Activated naive CD4-positive, alpha-beta T cell treated with anti-CD3 and anti-CD28 coated beads, Interleukin-2, amount 10 ng/mL, durations not matched to agents 7 days and 5 days (primary cell): ENCODE measurements around the gene STEAP1.
"Not testable (repeated sequence)": the region's sequence is repeated elsewhere in the genome, so short reads cannot be mapped to it uniquely, and the experiment has no call there.

Source experiments
- CTCF ChIA-PET: fragments of 350-600 bp; sonication (Branson Sonifier 250); formaldehyde crosslinking; loops from one replicate; lab custom pipeline; 2021; ENCODE audit warnings: antibody characterized with exemption; lab: Charles Lee
- DNase-seq: peaks from one replicate; pipeline ENCODE4 v3.0.0-alpha.2; 2020
- H3K27ac Mint-ChIP-seq: one replicate; pipeline ENCODE4 v1.8.0; 2021; ENCODE audit warnings: mild to moderate bottlenecking, moderate library complexity, mixed read lengths
- H3K27me3 Mint-ChIP-seq: one replicate; pipeline ENCODE4 v1.8.0; 2021; ENCODE audit warnings: mild to moderate bottlenecking, mixed read lengths
- H3K36me3 Mint-ChIP-seq: one replicate; pipeline ENCODE4 v1.8.0; 2021; ENCODE audit warnings: mixed read lengths
- H3K4me1 Mint-ChIP-seq: one replicate; pipeline ENCODE4 v1.8.0; 2021; ENCODE audit warnings: mixed read lengths
- H3K4me3 Mint-ChIP-seq: one replicate; pipeline ENCODE4 v1.8.0; 2021; ENCODE audit warnings: mild to moderate bottlenecking, moderate library complexity, mixed read lengths
- H3K9me3 Mint-ChIP-seq: one replicate; pipeline ENCODE4 v1.8.0; 2021; ENCODE audit warnings: mixed read lengths

Gene STEAP1

DNA sequence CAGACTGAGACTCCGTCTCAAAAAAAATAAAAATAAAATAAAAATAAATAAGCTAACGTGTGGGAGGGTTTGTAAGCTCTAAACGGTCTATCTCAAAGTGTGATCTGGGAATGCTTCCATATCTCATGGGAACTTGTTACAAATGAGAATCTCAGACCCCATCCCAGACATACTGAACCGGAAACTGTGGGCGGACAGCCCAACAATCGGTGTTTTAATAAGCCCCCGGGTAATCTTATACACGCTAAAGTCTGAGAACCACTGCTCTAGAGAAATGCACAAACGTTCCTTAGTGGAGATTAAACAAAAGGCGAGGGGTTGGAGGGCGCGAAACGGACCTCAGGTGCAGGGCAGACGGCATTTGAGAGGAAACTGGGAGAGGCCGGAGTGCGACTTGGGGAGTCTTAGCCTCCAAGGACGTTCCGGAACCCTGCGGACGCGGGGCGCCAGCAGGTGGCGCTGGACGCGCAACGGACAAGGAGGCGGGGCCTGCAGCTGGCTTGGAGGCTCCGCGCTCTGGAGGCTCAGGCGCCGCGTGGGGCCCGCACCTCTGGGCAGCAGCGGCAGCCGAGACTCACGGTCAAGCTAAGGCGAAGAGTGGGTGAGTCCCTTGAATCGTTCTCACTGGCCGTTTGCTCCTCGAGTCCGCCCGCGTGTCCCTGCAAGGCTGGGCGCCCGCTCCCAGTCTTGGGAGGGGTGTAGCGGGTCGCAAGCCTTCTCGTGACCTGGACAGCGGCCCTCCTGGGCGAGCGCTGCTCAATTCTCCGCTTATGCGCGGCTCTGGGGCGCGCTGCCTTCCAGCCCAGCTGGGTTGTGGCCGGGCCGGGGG is at the start of gene STEAP1:
Gene STEAP1, plus strand, starts transcription at position 527 of the 829 bp plus-strand sequence. CDS start 5,320 bp downstream, outside the sequence.
- H3K4me1 Mint-ChIP-seq, H3K9me3 Mint-ChIP-seq, H3K36me3 Mint-ChIP-seq, H3K27ac Mint-ChIP-seq: not testable (repeated sequence)
- CTCF ChIA-PET = interaction anchor here (1.0 to 3.5 kb wide), 16 partner anchors 19 to 301 kb away, joined by 3 to 46 read pairs (median 4); partner anchors contain the start of gene STEAP2
- Mint-ChIP-seq H3K4me3 (peak within 1 kb of the TSS; percentile 60), H3K27me3 (peaks cover 22% of the 10 kb centered on the region)
- peak; percentile 87 for DNase-seq

DNA sequence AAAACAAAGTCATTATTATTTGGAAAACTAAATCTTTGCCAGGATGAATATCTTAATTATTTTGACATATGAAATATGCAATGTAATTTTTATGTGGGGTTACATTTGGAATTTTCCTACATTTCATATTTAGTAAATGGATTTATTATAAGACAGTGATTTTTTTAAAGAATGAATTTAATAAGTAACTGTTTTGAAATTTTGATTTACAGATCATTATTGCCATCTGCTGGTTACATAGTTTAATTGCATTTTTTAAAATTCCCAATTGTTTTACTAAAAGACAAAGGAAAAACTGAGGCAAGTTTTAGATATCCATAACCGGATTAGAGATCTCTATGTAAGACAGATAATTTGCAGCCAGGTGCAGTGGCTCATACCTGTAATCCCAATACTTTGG is 39.3 kb upstream of the STEAP1 start:
- H3K36me3 Mint-ChIP-seq, H3K4me3 Mint-ChIP-seq, CTCF ChIA-PET: not testable (repeated sequence)

DNA sequence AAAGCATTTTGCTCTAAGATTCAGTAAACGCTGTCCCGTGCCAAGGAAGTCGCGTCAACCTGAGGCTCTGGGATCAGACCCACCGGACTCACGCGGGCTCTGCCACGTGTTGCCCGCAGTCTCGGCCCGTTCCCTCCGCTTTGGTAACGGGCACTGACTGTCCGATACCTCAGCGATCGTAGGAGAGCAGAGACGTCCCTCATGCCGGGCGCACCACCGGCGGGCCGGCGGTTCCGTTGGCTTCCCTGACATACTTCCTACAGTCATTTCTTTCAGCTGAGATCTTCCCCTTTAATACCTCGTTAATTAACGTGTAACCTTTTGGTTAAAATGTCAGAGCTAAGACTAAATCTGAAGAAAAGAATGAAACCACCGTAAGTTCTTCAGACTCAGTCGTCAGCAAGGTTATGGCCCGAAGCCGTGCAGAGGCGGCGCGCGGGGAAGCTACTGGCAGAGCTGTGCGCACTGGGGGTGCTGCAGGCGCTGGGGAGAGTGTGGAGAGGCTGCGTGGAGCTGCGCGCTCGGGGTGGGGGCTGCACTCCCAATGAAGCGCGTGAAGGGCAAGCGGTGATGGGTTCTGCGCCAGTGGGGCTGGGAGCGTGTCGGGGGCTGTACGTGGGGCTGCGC is 35.6 kb upstream of the STEAP1 start:
- not testable (repeated sequence) for DNase-seq, H3K9me3 Mint-ChIP-seq, H3K27ac Mint-ChIP-seq, H3K36me3 Mint-ChIP-seq
- Mint-ChIP-seq H3K27me3 (peaks cover 36% of the 10 kb centered on the region), H3K4me3 (peak overlapping the region; percentile 64), H3K4me1 (peaks cover 12% of the 10 kb centered on the region)
- CTCF ChIA-PET = interaction anchor here (0.6 kb wide), 1 partner anchor 1619 kb away, joined by 3 read pairs; no protein-coding TSS in a partner anchor

More for the DNA sequence above, 39.3 kb upstream of the STEAP1 start:
- H3K9me3 Mint-ChIP-seq, H3K27ac Mint-ChIP-seq, DNase-seq: not testable (repeated sequence)
- Mint-ChIP-seq H3K4me1 (peaks cover 11% of the 10 kb centered on the region), H3K27me3 (peaks cover 24% of the 10 kb centered on the region)

DNA sequence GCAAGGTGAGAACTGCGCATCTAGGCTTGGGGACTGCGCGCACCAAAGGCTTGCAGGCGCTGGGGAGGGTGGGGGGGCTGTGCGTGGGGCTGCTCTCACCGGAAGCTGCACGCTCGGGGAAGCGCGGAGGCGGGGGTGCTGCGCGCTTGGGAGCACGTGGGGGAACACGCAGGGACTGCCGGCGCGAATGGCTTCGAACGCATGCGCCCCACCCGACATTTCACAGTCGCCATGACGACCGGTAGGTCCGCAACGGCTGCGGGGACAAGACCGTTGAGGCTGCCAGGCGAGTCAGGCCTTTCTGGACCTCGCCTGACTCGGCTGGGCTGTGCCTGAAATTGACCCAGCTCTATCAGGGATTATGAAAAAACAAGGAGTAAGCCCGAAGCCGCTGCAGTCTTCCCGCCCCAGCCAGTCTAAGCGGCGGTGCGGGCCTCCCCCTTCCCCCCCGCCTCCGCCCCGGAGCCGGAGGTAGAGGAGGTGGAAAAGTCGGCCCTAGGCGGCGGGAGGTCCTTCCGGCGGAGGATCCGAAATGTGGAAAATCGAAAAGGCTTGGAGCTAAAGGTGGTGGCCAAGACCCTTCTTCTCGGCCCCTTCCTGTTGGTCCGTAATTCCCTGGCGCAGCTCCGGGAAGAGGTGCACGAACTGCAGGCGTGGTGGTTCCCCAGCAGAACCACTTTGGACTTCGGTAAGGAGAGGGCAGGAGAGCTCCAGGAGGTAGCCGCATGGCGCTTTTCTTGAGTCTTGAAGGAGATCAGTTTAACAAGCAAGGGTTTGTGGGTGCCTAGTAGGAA is 34.9 kb upstream of the STEAP1 start:
- H3K9me3 Mint-ChIP-seq = no peaks in the 10 kb centered on the region
- DNase-seq = peak; percentile 43
- H3K4me3 Mint-ChIP-seq = peak overlapping the region; percentile 64
- CTCF ChIA-PET = no interaction called here
- peaks cover 12% of the 10 kb centered on the region for H3K4me1 Mint-ChIP-seq
- peaks cover 36% of the 10 kb centered on the region for H3K27me3 Mint-ChIP-seq
- H3K27ac Mint-ChIP-seq = no peak overlapping the region
- no peaks in the 10 kb centered on the region for H3K36me3 Mint-ChIP-seq

DNA sequence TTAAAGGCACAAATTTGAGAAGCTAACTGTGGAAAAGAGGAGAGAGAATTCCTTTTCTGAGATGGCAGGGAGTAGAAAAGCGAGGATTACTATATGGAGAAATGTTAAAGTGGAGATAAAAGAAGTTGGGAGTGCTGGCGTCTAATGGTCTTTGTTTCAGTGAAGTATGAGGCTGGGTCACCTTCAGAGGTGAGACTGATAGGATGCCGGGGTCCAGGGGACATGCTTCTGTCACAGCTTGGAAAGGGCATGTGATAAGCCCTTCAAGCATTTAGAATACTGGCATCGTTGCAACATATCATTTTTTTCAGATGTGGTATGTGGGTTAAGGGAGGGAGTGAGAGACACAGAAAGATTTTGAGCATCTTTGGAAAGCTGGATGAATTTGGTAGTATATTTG is 34.1 kb upstream of the STEAP1 start:
- H3K36me3 Mint-ChIP-seq, DNase-seq, H3K9me3 Mint-ChIP-seq, H3K4me3 Mint-ChIP-seq, CTCF ChIA-PET, H3K27ac Mint-ChIP-seq: not testable (repeated sequence)
- Mint-ChIP-seq H3K27me3 (peaks cover 36% of the 10 kb centered on the region), H3K4me1 (peaks cover 12% of the 10 kb centered on the region)

DNA sequence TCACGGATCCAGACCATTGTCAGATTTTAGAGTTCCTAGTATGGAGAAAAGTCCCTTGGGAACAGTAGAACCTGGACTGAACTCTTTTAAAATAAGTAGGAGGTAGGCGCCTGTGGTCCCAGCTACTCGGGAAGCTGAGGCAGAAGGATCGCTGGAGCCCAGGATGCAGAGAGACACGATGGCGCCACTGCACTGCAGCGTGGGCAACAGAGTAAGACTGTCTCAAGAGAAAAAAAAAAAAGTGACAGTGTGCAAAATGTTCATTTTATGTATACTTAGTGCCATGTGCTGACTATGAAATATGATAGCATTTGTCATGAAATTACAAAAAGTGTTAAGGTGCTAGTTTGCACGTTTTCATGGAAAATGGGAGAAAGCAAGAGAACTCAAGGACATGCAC is 22.5 kb upstream of the STEAP1 start:
- H3K4me1 Mint-ChIP-seq, DNase-seq, CTCF ChIA-PET, H3K27ac Mint-ChIP-seq, H3K27me3 Mint-ChIP-seq, H3K4me3 Mint-ChIP-seq, H3K9me3 Mint-ChIP-seq, H3K36me3 Mint-ChIP-seq: not testable (repeated sequence)

DNA sequence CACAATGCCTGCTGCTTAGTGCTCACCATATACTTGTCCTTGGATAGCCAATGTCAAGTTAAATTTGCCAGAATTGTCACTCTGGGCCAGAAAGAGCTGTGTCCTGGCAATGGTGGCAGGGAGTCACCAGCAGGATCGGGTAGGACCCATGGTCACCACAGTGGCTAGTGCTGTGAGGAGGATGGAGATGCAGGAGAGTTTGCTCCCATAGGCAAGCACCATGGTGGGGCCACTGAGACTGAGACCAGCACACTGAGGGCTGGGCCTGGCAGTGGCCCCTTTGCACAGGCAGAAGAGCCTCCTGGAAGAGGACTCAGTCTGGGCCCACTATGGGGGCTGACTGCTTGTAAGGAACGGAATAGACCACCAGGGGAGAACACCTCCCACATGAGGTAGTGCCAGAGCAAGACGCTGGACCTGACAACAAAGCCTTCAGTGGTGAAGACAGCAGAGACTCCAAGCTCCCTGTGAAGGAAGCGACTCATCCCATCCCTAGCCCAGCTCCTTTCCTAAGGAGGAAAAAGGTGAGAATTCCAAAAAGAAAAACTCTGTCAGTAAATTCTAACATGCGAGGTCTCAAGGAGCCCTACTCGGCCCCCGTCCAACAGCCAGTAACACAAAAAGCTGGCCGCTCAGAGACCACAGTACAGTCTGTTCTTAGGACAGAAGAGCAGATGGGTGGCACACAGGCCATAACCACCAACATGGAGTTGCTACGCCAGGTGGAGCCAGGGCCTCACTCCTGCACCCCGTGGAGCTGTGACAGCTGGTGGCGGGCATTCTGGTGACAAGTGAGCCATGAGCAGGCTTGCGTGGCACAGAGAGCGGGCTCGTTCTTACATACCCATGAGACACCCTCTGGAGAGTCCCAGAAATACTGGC is 6.9 kb upstream of the STEAP1 start:
- H3K9me3 Mint-ChIP-seq, H3K36me3 Mint-ChIP-seq, DNase-seq, H3K27ac Mint-ChIP-seq, H3K4me1 Mint-ChIP-seq, H3K4me3 Mint-ChIP-seq, H3K27me3 Mint-ChIP-seq, CTCF ChIA-PET: not testable (repeated sequence)

DNA sequence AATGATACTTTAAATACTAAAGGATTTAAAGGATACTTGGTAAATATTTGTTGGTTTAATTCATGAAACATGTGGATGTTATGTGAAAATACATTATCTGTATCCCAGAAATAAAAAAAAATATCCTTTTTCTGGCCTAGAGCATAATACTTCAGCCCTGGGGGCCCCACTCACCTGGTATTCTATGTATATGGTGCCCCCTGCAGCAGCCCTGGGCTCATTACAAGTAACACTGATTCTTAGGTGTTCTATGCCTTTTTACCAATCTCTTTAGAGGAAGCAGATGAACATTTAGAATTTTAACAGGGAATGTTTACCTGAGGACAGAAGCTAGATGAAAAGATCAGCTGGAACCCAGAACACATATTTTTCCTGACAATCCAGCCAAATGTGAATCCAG is 4.8 kb upstream of the STEAP1 start:
- H3K36me3 Mint-ChIP-seq, CTCF ChIA-PET, H3K4me1 Mint-ChIP-seq, H3K27ac Mint-ChIP-seq, H3K9me3 Mint-ChIP-seq, H3K27me3 Mint-ChIP-seq, H3K4me3 Mint-ChIP-seq: not testable (repeated sequence)
- DNase-seq = peak; percentile 43

DNA sequence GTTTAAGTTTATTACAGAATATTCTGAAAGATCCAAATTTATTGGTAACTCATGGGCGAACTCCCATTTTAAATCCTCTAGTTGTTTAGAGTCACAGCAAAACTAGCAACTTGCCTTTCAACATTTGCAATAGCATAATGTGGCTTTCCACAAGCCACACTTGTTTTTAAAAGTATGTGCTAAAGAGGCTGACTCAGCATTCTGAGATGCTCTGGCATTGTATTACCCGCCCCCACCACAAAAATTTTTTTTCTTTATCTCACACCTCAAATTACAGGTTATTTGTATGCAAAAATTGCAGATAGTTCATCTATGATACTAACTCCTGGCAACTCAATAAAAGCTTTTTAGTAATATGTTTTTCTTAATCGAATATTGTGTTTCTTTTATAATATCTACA is 2.4 kb upstream of the STEAP1 start:
- not testable (repeated sequence) for H3K27ac Mint-ChIP-seq, DNase-seq, H3K9me3 Mint-ChIP-seq, H3K36me3 Mint-ChIP-seq, H3K4me3 Mint-ChIP-seq, H3K4me1 Mint-ChIP-seq
- CTCF ChIA-PET = interaction anchor here (0.9 to 3.5 kb wide), 3 partner anchors 42 to 277 kb away, joined by 4 to 46 read pairs (median 15); no protein-coding TSS in a partner anchor
- peaks cover 25% of the 10 kb centered on the region for H3K27me3 Mint-ChIP-seq

DNA sequence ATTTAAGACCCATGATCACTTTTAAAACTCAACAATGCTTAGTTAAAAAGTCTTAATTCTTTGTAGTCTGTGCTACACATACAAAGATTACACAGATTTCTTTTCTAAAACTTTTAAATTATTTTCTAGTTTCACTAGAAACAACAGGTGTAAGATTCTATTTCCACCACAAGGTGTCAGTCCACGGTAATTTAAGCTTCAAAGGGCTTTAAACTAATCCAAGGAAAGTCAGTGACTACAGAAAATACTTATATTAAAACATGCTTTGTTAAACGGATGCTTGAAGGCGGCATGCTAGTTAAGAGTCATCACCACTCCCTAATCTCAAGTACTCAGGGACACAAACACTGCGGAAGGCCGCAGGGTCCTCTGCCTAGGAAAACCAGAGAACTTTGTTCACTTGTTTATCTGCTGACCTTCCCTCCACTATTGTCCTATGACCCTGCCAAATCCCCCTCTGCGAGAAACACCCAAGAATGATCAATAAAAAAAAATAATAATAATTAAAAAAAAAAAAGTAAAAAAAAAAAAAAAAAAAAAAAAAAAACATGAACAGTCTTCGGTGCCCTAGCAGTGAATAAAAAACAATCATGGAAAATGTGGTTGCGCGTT is 1.5 kb upstream of the STEAP1 start:
- H3K27me3 Mint-ChIP-seq = peaks cover 25% of the 10 kb centered on the region
- DNase-seq, H3K4me3 Mint-ChIP-seq, H3K27ac Mint-ChIP-seq, H3K36me3 Mint-ChIP-seq, H3K4me1 Mint-ChIP-seq, H3K9me3 Mint-ChIP-seq: not testable (repeated sequence)
- CTCF ChIA-PET = interaction anchor here (0.6 to 3.5 kb wide), 7 partner anchors 34 to 276 kb away, joined by 4 to 46 read pairs (median 4); no protein-coding TSS in a partner anchor

DNA sequence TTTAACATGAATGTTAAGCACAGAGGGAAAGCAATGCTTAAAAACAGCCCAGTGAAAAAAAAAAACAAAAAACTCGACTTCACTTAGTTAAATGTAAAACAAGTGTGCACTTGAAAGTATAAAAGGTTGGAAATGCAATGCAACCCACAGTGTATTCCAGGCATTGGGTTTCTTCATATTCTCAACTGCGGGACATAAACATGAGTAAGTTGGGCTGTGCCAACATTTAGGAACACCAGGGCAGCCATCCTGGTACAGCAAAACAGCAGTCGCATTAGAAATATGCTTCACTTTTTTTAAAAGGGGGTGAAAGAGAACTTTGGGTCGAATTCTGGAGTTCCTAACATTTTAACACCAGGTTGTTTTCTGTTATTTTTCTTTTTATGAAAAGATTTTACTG is 937 bp downstream of the STEAP1 start:
- peaks cover 22% of the 10 kb centered on the region for H3K27me3 Mint-ChIP-seq
- CTCF ChIA-PET = interaction anchor here (1.1 to 3.5 kb wide), 2 partner anchors 87 to 273 kb away, joined by 3 to 46 read pairs; no protein-coding TSS in a partner anchor
- H3K4me1 Mint-ChIP-seq = peaks cover 4% of the 10 kb centered on the region
- H3K4me3 Mint-ChIP-seq = no peak overlapping the region
- no peaks in the 10 kb centered on the region for H3K36me3 Mint-ChIP-seq
- H3K27ac Mint-ChIP-seq = no peak overlapping the region
- H3K9me3 Mint-ChIP-seq = no peaks in the 10 kb centered on the region
- no peak for DNase-seq

DNA sequence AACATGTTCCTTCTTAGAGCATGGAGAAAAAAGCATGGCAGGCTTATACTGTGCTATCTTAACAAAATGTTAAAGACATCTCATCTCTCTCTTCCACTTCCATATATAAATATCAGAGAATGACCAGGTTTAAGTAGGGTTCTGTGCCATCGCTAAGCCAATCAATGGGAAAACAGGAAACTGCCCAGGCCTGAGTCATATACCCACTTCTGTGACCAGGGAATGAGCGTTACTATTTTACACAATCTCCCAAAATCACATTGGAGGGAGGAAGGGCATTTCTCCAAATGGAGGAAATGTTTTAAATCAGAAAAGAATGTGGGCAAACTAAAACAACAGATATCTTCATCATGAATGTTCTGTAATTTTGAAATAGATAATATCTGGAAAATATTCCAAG is 3.1 kb downstream of the STEAP1 start:
- H3K36me3 Mint-ChIP-seq, DNase-seq, H3K4me3 Mint-ChIP-seq, H3K9me3 Mint-ChIP-seq, CTCF ChIA-PET, H3K4me1 Mint-ChIP-seq, H3K27ac Mint-ChIP-seq: not testable (repeated sequence)
- H3K27me3 Mint-ChIP-seq = peaks cover 22% of the 10 kb centered on the region

DNA sequence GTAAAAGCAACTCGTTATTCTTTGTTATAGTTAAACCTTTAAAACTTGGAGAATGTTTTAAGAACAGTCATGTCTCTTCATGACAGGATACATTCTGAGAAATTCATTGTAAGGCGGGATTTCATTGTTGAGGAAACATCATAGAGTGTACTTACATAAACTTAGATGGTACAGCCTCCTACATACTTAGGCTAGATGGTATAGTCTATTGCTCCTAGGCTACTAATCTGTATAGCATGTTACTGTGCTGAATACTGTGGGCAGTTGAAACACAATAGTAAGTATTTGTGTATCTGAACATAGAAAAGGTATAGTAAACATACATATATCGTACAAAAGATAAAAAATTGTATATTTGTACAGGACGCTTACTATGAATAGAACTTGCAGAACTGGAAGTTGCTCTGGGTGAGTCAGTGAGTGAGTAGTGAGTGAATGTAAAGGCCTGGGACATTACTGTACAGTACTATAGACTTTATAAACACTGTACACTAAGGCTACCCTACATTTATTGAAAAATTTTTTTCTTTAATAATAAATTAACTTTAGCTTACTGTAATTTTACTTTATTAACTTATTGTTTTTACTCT is 3.6 kb downstream of the STEAP1 start:
- H3K27ac Mint-ChIP-seq, H3K9me3 Mint-ChIP-seq, H3K4me1 Mint-ChIP-seq, DNase-seq, H3K4me3 Mint-ChIP-seq, H3K36me3 Mint-ChIP-seq: not testable (repeated sequence)
- CTCF ChIA-PET = interaction anchor here (0.6 kb wide), 1 partner anchor 188 kb away, joined by 3 read pairs; no protein-coding TSS in a partner anchor
- H3K27me3 Mint-ChIP-seq = peaks cover 22% of the 10 kb centered on the region
